HG03457 (cell line): ENCODE results near the gene KAZN.

Experiments
- ATAC-seq: cut with Tn5 transposase; IDR thresholded peaks from one replicate; pipeline ENCODE4 v1.9.1; 2021; ENCODE audit warnings: moderate number of reproducible peaks; ENCODE audit not compliant: unreplicated experiment

The KAZN gene

GRCh38 chr1:14706631-14707030, 108.1 kb downstream of the KAZN start:
- no peak for ATAC-seq

- ATAC-seq = no peak
Observed at GRCh38 chr1:14707531-14708445, 109.3 kb downstream of the KAZN start.

DNA sequence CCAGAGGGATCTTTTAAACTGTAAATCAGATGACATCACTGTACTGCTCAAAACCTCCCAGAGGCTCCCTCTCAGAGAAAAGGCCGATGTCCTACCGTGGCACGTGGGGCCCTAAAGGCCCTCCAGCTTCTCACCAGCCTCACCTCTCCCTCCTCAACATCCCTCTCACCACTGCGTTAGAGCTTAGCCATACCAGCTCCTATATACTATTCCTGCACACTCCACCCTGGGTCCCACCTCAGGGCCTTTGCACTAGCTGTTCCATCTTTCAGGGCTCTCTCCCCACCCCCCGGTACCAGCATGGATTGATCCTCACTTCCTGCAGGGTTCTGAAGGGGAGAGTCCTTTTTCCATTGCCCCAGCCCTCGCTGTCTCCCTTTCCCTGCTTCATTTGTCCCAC, 111.8 kb downstream of the KAZN start:
- ATAC-seq = no peak

DNA sequence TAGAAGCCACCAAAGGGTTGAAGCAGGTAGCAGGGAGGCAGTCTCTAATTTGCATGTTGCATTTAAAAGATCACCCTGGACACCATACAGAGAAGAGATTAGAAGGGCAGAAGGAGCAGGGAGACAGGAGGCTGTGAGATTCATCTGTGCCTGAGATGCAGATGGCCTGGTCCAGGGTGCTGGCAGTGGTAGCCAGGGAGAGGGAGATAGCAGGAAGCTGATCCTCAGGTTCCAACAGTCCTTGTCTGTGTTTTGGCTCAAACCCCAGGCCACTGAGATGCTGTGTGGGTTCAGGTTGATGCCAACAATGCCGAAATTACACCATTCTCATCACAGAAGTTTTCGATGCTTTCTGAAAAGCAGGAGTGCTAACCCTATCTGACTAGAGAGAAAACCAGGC, 113.7 kb downstream of the KAZN start:
- no peak for ATAC-seq

GRCh38 chr1:14713077-14713476, 114.6 kb downstream of the KAZN start:
- ATAC-seq = no peak

DNA sequence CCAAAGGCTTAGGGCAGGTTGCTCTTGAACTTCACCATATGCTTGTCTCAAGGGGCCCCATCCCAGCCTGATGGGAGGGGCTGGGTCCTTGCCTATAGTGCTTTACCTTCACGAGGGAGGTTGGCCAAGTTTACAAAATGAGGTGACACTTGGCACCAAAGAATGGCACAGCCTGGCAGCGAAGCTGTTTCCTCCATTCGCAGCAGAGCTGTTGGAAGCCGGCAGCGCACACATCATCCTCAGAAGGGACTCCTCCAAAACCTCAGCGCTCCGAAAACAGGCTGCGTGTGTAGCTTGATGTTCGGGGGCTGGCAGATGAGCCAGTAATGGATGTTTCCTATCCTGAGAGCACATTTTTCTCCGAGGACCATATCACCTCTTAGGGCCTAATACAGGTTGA, 116.8 kb downstream of the KAZN start:
- no peak for ATAC-seq

GRCh38 chr1:14715802-14716201, 117.3 kb downstream of the KAZN start:
- ATAC-seq = no peak

- no peak for ATAC-seq
Observed at GRCh38 chr1:14716474-14716873, 118.0 kb downstream of the KAZN start.

- no peak for ATAC-seq
Observed at GRCh38 chr1:14718476-14718875, 120.0 kb downstream of the KAZN start.

- no peak for ATAC-seq
Observed at GRCh38 chr1:14723401-14723800, 124.9 kb downstream of the KAZN start.

GRCh38 chr1:14724246-14724645, 125.8 kb downstream of the KAZN start:
- no peak for ATAC-seq

DNA sequence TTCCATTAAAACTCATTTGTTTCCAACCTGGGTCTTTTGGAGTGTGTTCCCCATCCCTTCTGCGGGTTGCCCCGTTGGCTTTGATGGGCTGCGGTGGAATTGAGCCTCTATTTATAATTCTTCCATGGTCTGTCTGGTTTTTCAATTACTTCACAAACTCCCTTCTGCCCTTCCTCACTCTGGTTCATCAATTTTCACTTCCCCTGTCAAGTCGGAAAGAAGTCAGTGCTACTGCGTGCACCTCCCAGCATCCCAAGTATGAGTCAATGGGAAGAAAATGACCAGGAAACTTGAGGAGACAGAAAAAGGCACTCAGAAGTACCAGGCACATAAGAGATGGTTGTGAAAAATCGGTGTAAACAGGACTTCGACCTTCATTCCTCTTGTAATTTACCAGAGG, 126.2 kb downstream of the KAZN start:
- ATAC-seq = no peak

GRCh38 chr1:14725238-14725637, 126.8 kb downstream of the KAZN start:
- ATAC-seq = no peak

GRCh38 chr1:14725695-14726094, 127.2 kb downstream of the KAZN start:
- no peak for ATAC-seq

GRCh38 chr1:14726606-14727005, 128.1 kb downstream of the KAZN start:
- no peak for ATAC-seq

DNA sequence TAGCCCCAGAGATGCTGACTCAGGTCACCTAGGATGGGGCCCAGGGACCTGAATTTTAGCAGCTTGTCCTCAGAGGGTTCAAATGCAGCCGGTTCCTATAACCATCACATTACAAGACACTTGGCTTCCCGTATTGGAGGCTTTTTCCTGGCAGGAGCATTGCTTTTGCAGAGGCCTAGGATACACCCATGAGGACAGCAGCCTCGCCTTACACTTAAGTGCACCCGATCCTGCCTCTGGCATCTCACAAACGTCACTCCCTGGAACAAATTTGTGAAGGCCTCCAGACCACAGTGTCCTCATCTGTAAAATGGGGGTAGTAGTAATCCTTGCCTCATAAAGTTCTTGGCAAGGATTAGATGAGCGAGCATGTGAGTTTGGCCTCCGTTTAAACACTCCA, 130.0 kb downstream of the KAZN start:
- no peak for ATAC-seq

DNA sequence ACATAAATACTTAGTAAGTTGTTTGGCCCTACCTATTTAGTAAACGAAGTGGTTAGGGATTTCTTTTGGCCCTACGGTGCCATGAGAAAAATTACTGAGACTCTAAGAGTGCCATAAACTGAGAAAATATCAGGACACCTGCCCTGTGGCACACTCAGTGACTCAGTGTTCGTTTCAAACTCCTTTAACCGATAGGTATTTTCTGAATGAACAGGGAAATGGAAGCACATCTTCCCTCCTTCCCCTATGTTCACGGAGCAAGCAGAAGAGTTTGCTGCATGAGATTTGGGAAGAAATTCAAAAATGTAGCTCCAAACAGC, 134.2 kb downstream of the KAZN start:
- ATAC-seq = no peak

DNA sequence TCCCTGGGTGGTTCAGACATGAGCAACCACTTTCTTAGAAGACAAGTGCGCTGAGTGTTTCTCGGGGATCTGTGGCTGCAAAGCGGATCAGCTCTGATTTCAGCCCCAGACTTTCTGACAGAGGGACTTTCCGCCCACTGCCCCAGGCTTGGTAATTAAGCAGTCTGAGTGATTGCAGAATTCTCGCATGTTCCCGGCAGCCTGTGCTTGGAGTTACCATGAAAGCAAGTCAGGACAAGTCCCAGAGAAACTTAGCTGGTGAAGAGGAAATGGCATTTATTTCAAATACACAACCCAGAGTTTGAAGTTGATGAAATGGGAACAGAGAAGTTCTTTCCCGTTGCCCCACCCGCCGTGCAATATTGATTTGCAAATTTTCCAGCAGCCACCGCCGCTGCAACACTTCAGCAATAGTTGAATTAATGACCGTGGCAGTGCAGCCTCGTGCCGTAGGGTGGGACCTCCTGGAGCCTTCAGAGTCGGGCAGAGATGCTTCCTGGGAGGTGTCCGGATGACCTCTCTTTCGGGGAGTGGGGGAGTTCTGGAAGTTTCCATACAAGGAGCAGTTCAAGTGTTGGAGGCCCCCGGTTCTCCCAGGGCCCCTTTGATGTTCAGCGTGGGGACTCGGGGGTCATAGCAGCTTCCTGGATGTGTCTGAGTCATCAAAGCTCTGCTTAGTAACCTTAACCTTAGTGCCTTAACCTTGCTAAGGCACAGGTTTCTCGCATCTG, 134.7 kb downstream of the KAZN start:
- no peak for ATAC-seq

DNA sequence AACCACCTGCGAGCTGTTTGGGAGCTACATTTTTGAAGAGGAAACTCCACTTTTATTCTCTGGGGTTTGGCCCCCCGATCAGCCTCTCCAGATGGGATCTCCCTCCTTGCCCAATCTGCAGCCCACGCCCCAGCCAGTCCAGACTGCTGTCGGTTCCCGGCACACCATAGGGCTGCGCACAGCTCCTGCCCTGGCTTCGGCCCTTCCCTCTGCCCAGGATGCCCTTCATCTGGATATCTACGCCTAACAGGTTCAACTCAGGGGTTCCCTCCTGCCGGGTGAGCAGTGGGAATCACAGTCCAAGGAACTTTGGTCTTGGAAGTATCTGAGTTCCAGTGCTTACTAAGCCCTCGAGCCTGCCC, 135.3 kb downstream of the KAZN start:
- ATAC-seq = no peak

- no peak for ATAC-seq
Observed at GRCh38 chr1:14735841-14736240, 137.4 kb downstream of the KAZN start.

GRCh38 chr1:14737561-14738094, 139.1 kb downstream of the KAZN start:
- no peak for ATAC-seq

DNA sequence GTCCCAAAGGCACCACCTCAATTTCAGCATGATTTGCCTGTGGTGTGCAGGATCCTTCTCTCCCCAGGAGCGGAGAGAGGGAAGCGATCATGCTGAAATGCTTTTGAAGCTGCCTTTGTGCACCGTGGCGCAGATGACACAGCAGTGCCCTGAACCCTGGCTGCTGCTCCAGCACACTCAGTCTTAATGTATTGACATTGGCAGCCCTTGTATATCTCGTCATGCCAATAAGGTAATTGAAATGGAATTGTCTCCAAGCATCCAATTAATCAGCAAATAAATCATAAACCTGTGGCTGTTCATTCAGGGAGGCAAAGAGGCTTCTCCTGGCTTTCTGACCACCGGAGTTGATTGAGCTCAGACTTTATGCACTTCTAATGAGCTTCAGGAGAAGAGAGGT, 139.8 kb downstream of the KAZN start:
- no peak for ATAC-seq
